NCI-H1048 (cell line): ENCODE data around the gene NIM1K.
"Not testable (repeated sequence)": the region's sequence is repeated elsewhere in the genome, so short reads cannot be mapped to it uniquely, and the experiment has no call there.

Experiments used
- DNase-seq: peaks from one replicate; lab custom pipeline; 2025; lab: John Stamatoyannopoulos, UW

NIM1K gene

GRCh38 chr5:43230707-43231106 lies 38.7 kb downstream of the NIM1K start:
- no peak for DNase-seq

GRCh38 chr5:43231977-43232376 lies 40.0 kb downstream of the NIM1K start:
- DNase-seq = no peak

- DNase-seq = no peak
Observed at GRCh38 chr5:43232943-43233833, 41.2 kb downstream of the NIM1K start.

- DNase-seq = no peak
Observed at GRCh38 chr5:43233946-43234345, 41.9 kb downstream of the NIM1K start.

GRCh38 chr5:43236653-43237355 lies 44.8 kb downstream of the NIM1K start:
- no peak for DNase-seq

GRCh38 chr5:43242196-43242595 lies 50.2 kb downstream of the NIM1K start:
- no peak for DNase-seq

- DNase-seq = no peak
Observed at GRCh38 chr5:43243270-43243669, 51.2 kb downstream of the NIM1K start.

GRCh38 chr5:43244823-43245565 lies 53.0 kb downstream of the NIM1K start:
- DNase-seq = no peak

GRCh38 chr5:43245724-43246385 lies 53.8 kb downstream of the NIM1K start:
- DNase-seq = no peak

GRCh38 chr5:43251754-43252153 lies 59.7 kb downstream of the NIM1K start:
- no peak for DNase-seq

GRCh38 chr5:43255704-43256103 lies 63.7 kb downstream of the NIM1K start:
- DNase-seq = no peak

GRCh38 chr5:43256261-43256966 lies 64.4 kb downstream of the NIM1K start:
- no peak for DNase-seq

- no peak for DNase-seq
Observed at GRCh38 chr5:43258116-43258515, 66.1 kb downstream of the NIM1K start.

GRCh38 chr5:43262269-43262668 lies 70.2 kb downstream of the NIM1K start:
- not testable (repeated sequence) for DNase-seq

- DNase-seq = no peak
Observed at GRCh38 chr5:43268188-43268820, 76.3 kb downstream of the NIM1K start.

GRCh38 chr5:43270645-43271044 lies 78.6 kb downstream of the NIM1K start:
- DNase-seq = no peak

- no peak for DNase-seq
Observed at GRCh38 chr5:43273552-43273951, 81.5 kb downstream of the NIM1K start.

GRCh38 chr5:43274435-43275114 lies 82.5 kb downstream of the NIM1K start:
- no peak for DNase-seq

- no peak for DNase-seq
Observed at GRCh38 chr5:43275391-43275790, 83.4 kb downstream of the NIM1K start.

- no peak for DNase-seq
Observed at GRCh38 chr5:43279548-43280274, 87.7 kb downstream of the NIM1K start.
